ENCODE data around the gene HOXC10. TPM values are rescaled to one million over a fixed set of nuclear protein-coding genes. Genes with fewer than 3 reads are reported as not detected.

The HOXC10 gene
- total and polyA plus RNA-seq, 4 donors, result 0.18 TPM; not detected in 3

GRCh38 chr12:53967421-53967925 is 17.5 kb upstream of the HOXC10 start:
- no peak overlapping the region for H3K4me3 ChIP-seq
- ATAC-seq (ENCODE audit: insufficient read depth, low FRiP score), result no peak
- no peak overlapping the region for H3K9ac ChIP-seq (ENCODE audit: insufficient read depth in 1 of 2, low read length in 2 of 2)
- no peak overlapping the region for H3K27ac ChIP-seq (ENCODE audit: low read depth in 1 of 2, low read length in 1 of 2)
- peaks cover 0 to 6% (median 0%) of the 10 kb centered on the region in 4 donors for H3K9me3 ChIP-seq (ENCODE audit: control insufficient read depth in 4 of 4, insufficient read depth in 3 of 4, low read length in 3 of 4)
- WGBS, 2 donors, result 10 to 13% methylated on average over 5 of the region's 5 CpGs
- H3K27me3 ChIP-seq (ENCODE audit: control insufficient read depth in 3 of 3, insufficient read depth in 3 of 3, low read length in 2 of 3), result peaks cover 30 to 100% (median 98%) of the 10 kb centered on the region in 3 donors
- H3K36me3 ChIP-seq (ENCODE audit: control insufficient read depth in 4 of 4, insufficient read depth in 4 of 4, low read length in 4 of 4), result no peaks in the 10 kb centered on the region
- TF ChIP-seq CTCF (IDR thresholded peaks at IDR 0.05; ENCODE audit: control extremely low read depth, extremely low read depth), result no peak
- DNase-seq, result no peak
- H3K4me1 ChIP-seq (ENCODE audit: control insufficient read depth in 5 of 5, insufficient read depth in 5 of 5, low read length in 5 of 5), result peaks cover 0 to 7% (median 4%) of the 10 kb centered on the region in 5 donors

- WGBS, 2 donors, result 14 to 18% methylated on average over 24 of the region's 24 CpGs
- no peaks in the 10 kb centered on the region for H3K36me3 ChIP-seq (ENCODE audit: control insufficient read depth in 4 of 4, insufficient read depth in 4 of 4, low read length in 4 of 4)
- ATAC-seq (ENCODE audit: insufficient read depth, low FRiP score) (no peak), DNase-seq (no peak)
- TF ChIP-seq CTCF (IDR thresholded peaks at IDR 0.05; ENCODE audit: control extremely low read depth, extremely low read depth), result no peak
- peaks cover 0 to 7% (median 4%) of the 10 kb centered on the region in 5 donors for H3K4me1 ChIP-seq (ENCODE audit: control insufficient read depth in 5 of 5, insufficient read depth in 5 of 5, low read length in 5 of 5)
- no peak overlapping the region for H3K9ac ChIP-seq (ENCODE audit: insufficient read depth in 1 of 2, low read length in 2 of 2)
- no peak overlapping the region for H3K27ac ChIP-seq (ENCODE audit: low read depth in 1 of 2, low read length in 1 of 2)
- no peak overlapping the region for H3K4me3 ChIP-seq
- peaks cover 0 to 12% (median 0%) of the 10 kb centered on the region in 4 donors for H3K9me3 ChIP-seq (ENCODE audit: control insufficient read depth in 4 of 4, insufficient read depth in 3 of 4, low read length in 3 of 4)
- H3K27me3 ChIP-seq (ENCODE audit: control insufficient read depth in 3 of 3, insufficient read depth in 3 of 3, low read length in 2 of 3), result peaks cover 30 to 100% (median 98%) of the 10 kb centered on the region in 3 donors
Observed at GRCh38 chr12:53968214-53969127, 16.5 kb upstream of the HOXC10 start.

GRCh38 chr12:53969588-53970259 is 15.2 kb upstream of the HOXC10 start:
- H3K27me3 ChIP-seq (ENCODE audit: control insufficient read depth in 3 of 3, insufficient read depth in 3 of 3, low read length in 2 of 3), result peaks cover 35 to 98% (median 88%) of the 10 kb centered on the region in 3 donors
- no peak for TF ChIP-seq CTCF (IDR thresholded peaks at IDR 0.05; ENCODE audit: control extremely low read depth, extremely low read depth)
- 16 to 17% methylated on average over 12 of the region's 12 CpGs for WGBS, 2 donors
- no peak overlapping the region for H3K4me3 ChIP-seq
- peaks cover 0 to 12% (median 0%) of the 10 kb centered on the region in 4 donors for H3K9me3 ChIP-seq (ENCODE audit: control insufficient read depth in 4 of 4, insufficient read depth in 3 of 4, low read length in 3 of 4)
- H3K9ac ChIP-seq (ENCODE audit: insufficient read depth in 1 of 2, low read length in 2 of 2), result no peak overlapping the region
- no peaks in the 10 kb centered on the region for H3K36me3 ChIP-seq (ENCODE audit: control insufficient read depth in 4 of 4, insufficient read depth in 4 of 4, low read length in 4 of 4)
- H3K4me1 ChIP-seq (ENCODE audit: control insufficient read depth in 5 of 5, insufficient read depth in 5 of 5, low read length in 5 of 5), result peaks cover 0 to 11% (median 7%) of the 10 kb centered on the region in 5 donors
- DNase-seq (no peak), ATAC-seq (ENCODE audit: insufficient read depth, low FRiP score) (no peak)
- no peak overlapping the region for H3K27ac ChIP-seq (ENCODE audit: low read depth in 1 of 2, low read length in 1 of 2)

Measured in lung (tissue), 12 donors.